ENCODE measurements around the gene ABCC4. TPM values are rescaled to one million over a fixed set of nuclear protein-coding genes. Genes with fewer than 3 reads are reported as not detected.

The ABCC4 gene
- total and polyA plus RNA-seq, 2 of the 13 experiments (the other 11 are each of a cell fraction or from before 2014, with no cell fraction given), result 4.2 to 11.3 TPM

- TF ChIP-seq ETV5 (CRISPR knock-in tag; IDR thresholded peaks at IDR 0.05; ENCODE audit: borderline replicate concordance), result no peak
- TF ChIP-seq GPBP1L1 (CRISPR knock-in tag; IDR thresholded peaks at IDR 0.05), result no peak
- TF ChIP-seq ZNF326 (CRISPR knock-in tag; IDR thresholded peaks at IDR 0.05; ENCODE audit: borderline replicate concordance), result no peak
- no peak for TF ChIP-seq RELA (CRISPR knock-in tag; IDR thresholded peaks at IDR 0.05)
- no peak for TF ChIP-seq MLX (CRISPR knock-in tag; IDR thresholded peaks at IDR 0.05)
- no peak for TF ChIP-seq KAT7 (CRISPR knock-in tag; IDR thresholded peaks at IDR 0.05; ENCODE audit: borderline replicate concordance)
- no peak for TF ChIP-seq AHDC1 (CRISPR knock-in tag; IDR thresholded peaks at IDR 0.05; ENCODE audit: borderline replicate concordance)
- no peak for TF ChIP-seq E2F5 (CRISPR knock-in tag; conservative IDR thresholded peaks at IDR 0.05)
Observed at GRCh38 chr13:95228130-95228529, 73.1 kb downstream of the ABCC4 start (continued).

All from HepG2 (cell line).